Measurements from ENCODE around the gene DERL3. TPM values are rescaled to one million over a fixed set of nuclear protein-coding genes. Genes with fewer than 3 reads are reported as not detected.

The DERL3 gene
- total RNA-seq, 1 experiment from 2014 or later: 1.0 TPM

- no TSS peak for BruUV-seq (replicated peaks)
- ChIA-PET POLR2A (no interaction called here), CTCF (no interaction called here)
- intact Hi-C loops (cut with micrococcal nuclease; ENCODE audit: unreplicated experiment): no loop called here
- Histone ChIP-seq H3K36me3 (ENCODE audit: control insufficient read depth, insufficient read depth, low read length) (no peaks in the 10 kb centered on the region), H3K4me3 (ENCODE audit: low read depth in 2 of 2, low read length in 2 of 2) (no peak overlapping the region), H3K27ac (ENCODE audit: low read length) (no peak overlapping the region), H3K27me3 (ENCODE audit: control insufficient read depth, insufficient read depth, low read length) (no peaks in the 10 kb centered on the region), H3K4me1 (ENCODE audit: control insufficient read depth, insufficient read depth, low read length) (no peaks in the 10 kb centered on the region), H3K9me3 (ENCODE audit: control insufficient read depth, insufficient read depth, low read depth, low read length) (no peaks in the 10 kb centered on the region)
- TF ChIP-seq, protein P1, sequence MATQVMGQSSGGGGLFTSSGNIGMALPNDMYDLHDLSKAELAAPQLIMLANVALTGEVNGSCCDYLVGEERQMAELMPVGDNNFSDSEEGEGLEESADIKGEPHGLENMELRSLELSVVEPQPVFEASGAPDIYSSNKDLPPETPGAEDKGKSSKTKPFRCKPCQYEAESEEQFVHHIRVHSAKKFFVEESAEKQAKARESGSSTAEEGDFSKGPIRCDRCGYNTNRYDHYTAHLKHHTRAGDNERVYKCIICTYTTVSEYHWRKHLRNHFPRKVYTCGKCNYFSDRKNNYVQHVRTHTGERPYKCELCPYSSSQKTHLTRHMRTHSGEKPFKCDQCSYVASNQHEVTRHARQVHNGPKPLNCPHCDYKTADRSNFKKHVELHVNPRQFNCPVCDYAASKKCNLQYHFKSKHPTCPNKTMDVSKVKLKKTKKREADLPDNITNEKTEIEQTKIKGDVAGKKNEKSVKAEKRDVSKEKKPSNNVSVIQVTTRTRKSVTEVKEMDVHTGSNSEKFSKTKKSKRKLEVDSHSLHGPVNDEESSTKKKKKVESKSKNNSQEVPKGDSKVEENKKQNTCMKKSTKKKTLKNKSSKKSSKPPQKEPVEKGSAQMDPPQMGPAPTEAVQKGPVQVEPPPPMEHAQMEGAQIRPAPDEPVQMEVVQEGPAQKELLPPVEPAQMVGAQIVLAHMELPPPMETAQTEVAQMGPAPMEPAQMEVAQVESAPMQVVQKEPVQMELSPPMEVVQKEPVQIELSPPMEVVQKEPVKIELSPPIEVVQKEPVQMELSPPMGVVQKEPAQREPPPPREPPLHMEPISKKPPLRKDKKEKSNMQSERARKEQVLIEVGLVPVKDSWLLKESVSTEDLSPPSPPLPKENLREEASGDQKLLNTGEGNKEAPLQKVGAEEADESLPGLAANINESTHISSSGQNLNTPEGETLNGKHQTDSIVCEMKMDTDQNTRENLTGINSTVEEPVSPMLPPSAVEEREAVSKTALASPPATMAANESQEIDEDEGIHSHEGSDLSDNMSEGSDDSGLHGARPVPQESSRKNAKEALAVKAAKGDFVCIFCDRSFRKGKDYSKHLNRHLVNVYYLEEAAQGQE (IDR thresholded peaks at IDR 0.05; ENCODE audit: insufficient read depth in 1 of 2, low read depth in 2 of 2, low read length in 1 of 2): no peak
- TF ChIP-seq TCF7L2 (IDR thresholded peaks at IDR 0.05; ENCODE audit: low read depth, low read length) (no peak), SIN3A (IDR thresholded peaks at IDR 0.05; ENCODE audit: borderline replicate concordance, insufficient read depth, low read depth, low read length) (no peak), POLR2AphosphoS5 (IDR thresholded peaks at IDR 0.05; ENCODE audit: low read depth, low read length) (no peak)
- TF ChIP-seq, protein P2, sequence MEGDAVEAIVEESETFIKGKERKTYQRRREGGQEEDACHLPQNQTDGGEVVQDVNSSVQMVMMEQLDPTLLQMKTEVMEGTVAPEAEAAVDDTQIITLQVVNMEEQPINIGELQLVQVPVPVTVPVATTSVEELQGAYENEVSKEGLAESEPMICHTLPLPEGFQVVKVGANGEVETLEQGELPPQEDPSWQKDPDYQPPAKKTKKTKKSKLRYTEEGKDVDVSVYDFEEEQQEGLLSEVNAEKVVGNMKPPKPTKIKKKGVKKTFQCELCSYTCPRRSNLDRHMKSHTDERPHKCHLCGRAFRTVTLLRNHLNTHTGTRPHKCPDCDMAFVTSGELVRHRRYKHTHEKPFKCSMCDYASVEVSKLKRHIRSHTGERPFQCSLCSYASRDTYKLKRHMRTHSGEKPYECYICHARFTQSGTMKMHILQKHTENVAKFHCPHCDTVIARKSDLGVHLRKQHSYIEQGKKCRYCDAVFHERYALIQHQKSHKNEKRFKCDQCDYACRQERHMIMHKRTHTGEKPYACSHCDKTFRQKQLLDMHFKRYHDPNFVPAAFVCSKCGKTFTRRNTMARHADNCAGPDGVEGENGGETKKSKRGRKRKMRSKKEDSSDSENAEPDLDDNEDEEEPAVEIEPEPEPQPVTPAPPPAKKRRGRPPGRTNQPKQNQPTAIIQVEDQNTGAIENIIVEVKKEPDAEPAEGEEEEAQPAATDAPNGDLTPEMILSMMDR (IDR thresholded peaks at IDR 0.05): no peak
- no peak for ATAC-seq
- in situ Hi-C loops (cut with HindIII; ENCODE audit: low pct_unique_long_range_greater_than_20kb, low sequenced_read_pairs): no loop called here
- no peak for DNase-seq (ENCODE audit: low read depth, low spot score)
Observed at GRCh38 chr22:23883658-23884057, 44.9 kb upstream of the DERL3 start.

GRCh38 chr22:23882370-23882769 is 43.6 kb upstream of the DERL3 start:
- Histone ChIP-seq H3K27ac (ENCODE audit: low read length) (no peak overlapping the region), H3K27me3 (ENCODE audit: control insufficient read depth, insufficient read depth, low read length) (no peaks in the 10 kb centered on the region), H3K9me3 (ENCODE audit: control insufficient read depth, insufficient read depth, low read depth, low read length) (no peaks in the 10 kb centered on the region), H3K4me3 (ENCODE audit: low read depth in 2 of 2, low read length in 2 of 2) (no peak overlapping the region), H3K36me3 (ENCODE audit: control insufficient read depth, insufficient read depth, low read length) (no peaks in the 10 kb centered on the region), H3K4me1 (ENCODE audit: control insufficient read depth, insufficient read depth, low read length) (no peaks in the 10 kb centered on the region)
- ChIA-PET CTCF (no interaction called here), POLR2A (no interaction called here)
- intact Hi-C loops (cut with micrococcal nuclease; ENCODE audit: unreplicated experiment): no loop called here
- no peak for DNase-seq (ENCODE audit: low read depth, low spot score)
- BruUV-seq (replicated peaks): no TSS peak
- no peak for TF ChIP-seq SIN3A (IDR thresholded peaks at IDR 0.05; ENCODE audit: borderline replicate concordance, insufficient read depth, low read depth, low read length)
- TF ChIP-seq TCF7L2 (IDR thresholded peaks at IDR 0.05; ENCODE audit: low read depth, low read length): no peak
- TF ChIP-seq, protein P1 (IDR thresholded peaks at IDR 0.05; ENCODE audit: insufficient read depth in 1 of 2, low read depth in 2 of 2, low read length in 1 of 2): no peak
- TF ChIP-seq POLR2AphosphoS5 (IDR thresholded peaks at IDR 0.05; ENCODE audit: low read depth, low read length): no peak
- TF ChIP-seq, protein P2 (IDR thresholded peaks at IDR 0.05): no peak
- in situ Hi-C loops (cut with HindIII; ENCODE audit: low pct_unique_long_range_greater_than_20kb, low sequenced_read_pairs): no loop called here
- ATAC-seq: no peak
